ENCODE data around the gene CORO7.

CORO7 gene

DNA sequence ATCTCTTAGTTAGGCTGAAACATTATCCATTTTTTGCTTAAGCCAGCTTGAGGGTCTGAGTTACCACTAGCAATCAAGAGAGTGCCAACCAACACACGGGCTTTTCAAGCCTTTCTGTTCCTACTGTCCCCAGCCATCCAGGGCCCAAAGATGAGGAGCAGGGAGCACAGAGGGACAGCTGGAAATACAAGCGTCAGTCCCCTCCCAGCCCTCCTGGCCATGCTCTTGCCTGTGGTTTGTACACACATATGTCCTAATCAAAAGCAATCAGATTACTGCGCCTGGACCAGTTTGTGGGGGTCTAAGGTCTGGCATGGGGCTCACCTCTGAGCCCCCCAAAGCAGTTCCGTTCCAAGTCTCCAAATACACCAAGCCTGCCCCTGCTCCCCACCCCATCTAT lies 3.5 kb downstream of the CORO7 start:
- no peak for TF ChIP-seq ZNF274 (IDR thresholded peaks at IDR 0.05; ENCODE audit: low read depth, low read length)
- H3K4me3 ChIP-seq (ENCODE audit: low read length): no peak overlapping the region

DNA sequence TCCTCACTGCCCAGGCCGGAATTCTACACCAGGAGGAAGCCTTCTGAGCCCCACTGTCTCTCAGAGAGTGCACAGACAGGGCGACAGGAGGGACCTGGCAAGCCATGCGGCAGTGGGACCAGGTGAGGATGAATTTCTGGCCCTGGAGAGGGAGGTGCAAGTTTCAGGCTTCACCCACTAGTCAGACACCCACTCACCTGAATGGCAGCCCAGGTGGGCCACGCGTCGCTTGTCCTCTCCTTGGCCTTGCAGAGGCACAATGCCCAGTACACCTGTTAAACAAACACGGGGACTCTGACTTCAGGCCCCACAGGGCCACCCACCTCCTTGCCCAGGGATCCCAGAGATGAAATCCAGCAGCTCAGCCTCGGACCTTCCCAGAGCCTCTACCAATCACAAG lies 4.2 kb downstream of the CORO7 start:
- H3K4me3 ChIP-seq (ENCODE audit: low read length): no peak overlapping the region
- no peak for TF ChIP-seq ZNF274 (IDR thresholded peaks at IDR 0.05; ENCODE audit: low read depth, low read length)

DNA sequence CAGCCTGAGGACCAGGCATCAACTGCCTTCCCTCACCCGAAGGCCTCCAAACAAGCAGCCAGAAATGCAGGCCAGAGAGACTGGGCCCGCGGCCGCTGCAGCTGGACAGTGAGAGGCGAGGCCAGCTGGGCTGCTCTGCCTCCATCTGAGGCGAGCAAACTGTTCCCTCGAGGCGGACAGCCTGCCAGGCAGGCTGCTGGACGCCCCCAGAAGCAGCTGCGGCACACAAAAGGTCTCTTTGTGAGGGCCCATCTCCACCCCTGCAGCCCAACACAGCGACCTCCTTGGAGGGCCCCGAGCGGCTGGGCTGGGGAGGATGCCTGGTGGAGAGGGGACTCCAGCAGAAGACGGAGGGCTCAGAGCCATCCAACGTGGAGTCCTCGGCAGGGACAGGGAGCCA lies 4.7 kb downstream of the CORO7 start:
- no peak overlapping the region for H3K4me3 ChIP-seq (ENCODE audit: low read length)
- no peak for TF ChIP-seq ZNF274 (IDR thresholded peaks at IDR 0.05; ENCODE audit: low read depth, low read length)

DNA sequence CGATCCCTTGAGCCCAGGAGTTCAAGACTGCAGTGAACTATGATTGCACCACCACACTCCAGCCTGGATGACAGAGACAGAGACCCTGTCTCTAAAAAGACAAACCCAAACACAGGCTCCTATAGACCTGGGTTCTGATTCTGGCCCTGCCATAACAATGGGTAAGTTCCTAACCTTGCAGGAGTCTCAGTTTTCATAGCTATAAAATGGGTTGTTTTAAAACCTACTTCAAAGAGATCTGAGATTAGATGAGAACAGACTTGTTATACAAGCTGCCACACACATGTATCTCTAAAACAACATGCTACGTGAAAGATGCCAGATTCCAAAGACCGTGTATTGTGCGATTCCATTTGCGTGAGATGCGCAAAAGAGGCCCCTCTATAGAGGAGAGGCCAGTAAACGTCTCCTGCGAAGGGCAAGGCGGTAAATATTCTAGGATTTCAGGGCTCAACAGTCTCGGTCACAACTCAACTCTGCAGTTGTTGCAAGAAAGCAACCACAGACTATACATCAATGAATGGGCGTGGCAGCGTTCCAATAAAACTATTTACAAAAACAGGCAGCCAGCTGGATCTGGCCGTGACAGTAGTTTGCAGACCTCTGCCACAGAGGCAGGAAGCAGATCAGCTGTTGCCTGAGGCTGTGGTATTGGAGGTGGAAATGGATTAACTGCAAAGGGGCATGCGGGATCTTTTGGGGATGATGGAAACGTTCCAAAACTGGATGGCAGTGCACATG lies 5.9 kb downstream of the CORO7 start:
- H3K4me3 ChIP-seq (ENCODE audit: low read length): no peak overlapping the region
- no peak for TF ChIP-seq ZNF274 (IDR thresholded peaks at IDR 0.05; ENCODE audit: low read depth, low read length)

DNA sequence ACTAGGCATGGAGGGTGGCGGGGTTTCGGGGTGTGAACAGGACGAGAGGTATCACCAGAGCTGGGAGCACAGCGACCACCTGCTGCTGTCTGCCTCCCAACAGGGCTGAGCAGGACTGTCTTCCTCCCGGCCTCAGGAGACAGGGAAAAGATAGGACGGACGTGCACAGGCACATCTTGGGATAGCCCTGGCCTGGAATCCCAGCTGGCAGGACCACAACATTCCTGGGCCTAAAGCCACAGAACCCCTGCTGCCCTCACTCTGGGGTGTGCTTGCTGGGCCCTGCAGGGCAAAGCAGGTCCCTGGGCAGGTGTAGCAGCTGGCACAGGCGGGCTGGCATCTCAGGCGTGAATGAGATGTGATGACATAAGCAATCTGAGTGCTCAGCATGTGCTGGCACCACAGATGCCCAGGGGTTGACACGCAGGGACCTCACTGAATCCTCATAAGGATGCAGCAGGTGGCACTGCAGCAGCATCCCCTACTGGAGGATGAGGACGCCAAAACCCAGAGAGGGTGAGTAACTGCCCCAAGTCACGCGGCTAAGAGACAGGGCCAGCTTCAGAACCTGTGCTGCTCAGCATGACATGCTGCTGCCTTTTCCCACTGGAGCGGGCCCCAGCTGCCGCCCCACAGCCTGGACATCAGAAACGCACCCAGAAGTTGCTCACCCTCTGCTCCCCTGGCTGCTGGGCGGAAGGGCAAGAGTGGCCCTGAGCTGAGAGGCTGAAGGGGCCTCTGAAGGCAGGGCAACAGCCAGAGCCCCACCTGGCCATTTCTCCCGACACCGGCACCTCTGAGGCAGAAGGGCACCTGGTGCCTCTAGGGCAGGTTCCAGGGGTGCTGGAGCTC lies 7.1 kb downstream of the CORO7 start:
- no peak overlapping the region for H3K4me3 ChIP-seq (ENCODE audit: low read length)
- TF ChIP-seq ZNF274 (IDR thresholded peaks at IDR 0.05; ENCODE audit: low read depth, low read length): no peak

DNA sequence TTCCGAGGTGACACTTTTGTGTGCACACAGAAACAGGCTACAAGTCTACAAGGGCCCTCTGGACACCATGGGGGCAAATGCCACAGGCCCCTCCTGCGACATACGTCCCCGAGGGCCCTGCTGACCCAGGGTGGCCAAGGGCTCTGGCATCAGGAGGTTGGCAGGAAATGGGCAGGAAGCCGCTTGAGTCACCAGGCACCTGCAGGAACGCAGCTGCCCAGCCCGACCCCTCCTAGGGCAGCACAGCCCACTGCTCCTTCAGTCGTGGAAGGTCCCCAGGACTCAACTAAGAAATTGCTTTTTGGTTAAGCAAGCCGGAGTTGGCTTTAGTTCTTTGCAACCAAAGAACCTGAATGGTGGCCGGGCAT lies 8.1 kb downstream of the CORO7 start:
- H3K4me3 ChIP-seq (ENCODE audit: low read length): no peak overlapping the region
- no peak for TF ChIP-seq ZNF274 (IDR thresholded peaks at IDR 0.05; ENCODE audit: low read depth, low read length)

DNA sequence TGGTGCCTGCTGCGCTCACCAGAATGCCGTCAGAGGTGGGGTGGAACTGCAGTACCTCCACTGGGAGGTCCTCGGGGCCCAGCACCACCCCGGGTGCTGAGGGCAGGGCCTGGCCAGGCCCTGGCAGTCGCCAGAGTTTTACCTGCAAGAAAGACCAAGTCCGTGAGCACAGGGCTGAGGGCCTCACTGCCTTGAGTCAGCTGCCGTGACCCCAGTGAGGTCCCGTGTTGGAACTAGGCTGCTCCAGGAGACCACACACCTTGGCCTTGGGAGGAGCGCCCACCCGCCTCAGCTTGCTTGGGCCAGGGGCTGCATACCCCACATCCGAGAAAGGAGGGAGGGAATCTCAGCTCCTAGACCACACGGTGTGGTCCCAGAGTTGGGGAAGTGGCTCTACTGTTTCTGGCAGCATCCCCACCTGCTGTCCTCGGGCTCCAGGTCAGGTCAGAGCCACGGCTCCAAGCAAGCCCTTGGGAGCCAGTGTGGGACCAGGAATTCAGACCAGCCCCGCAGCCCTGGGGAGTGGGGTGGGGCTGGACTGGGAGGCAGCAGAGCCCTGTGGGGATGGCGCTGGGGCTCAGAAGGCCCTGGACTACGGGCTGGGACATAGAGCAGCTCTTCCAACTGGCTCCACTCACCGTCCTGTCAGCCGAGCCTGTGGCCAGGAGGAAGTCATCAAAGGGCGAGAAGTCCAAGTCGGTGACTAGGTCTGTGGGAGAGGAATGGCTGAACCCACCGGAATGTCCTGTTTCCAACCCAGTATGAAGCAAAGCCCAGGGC lies 8.7 kb downstream of the CORO7 start:
- H3K4me3 ChIP-seq (ENCODE audit: low read length): no peak overlapping the region
- TF ChIP-seq ZNF274 (IDR thresholded peaks at IDR 0.05; ENCODE audit: low read depth, low read length): no peak

DNA sequence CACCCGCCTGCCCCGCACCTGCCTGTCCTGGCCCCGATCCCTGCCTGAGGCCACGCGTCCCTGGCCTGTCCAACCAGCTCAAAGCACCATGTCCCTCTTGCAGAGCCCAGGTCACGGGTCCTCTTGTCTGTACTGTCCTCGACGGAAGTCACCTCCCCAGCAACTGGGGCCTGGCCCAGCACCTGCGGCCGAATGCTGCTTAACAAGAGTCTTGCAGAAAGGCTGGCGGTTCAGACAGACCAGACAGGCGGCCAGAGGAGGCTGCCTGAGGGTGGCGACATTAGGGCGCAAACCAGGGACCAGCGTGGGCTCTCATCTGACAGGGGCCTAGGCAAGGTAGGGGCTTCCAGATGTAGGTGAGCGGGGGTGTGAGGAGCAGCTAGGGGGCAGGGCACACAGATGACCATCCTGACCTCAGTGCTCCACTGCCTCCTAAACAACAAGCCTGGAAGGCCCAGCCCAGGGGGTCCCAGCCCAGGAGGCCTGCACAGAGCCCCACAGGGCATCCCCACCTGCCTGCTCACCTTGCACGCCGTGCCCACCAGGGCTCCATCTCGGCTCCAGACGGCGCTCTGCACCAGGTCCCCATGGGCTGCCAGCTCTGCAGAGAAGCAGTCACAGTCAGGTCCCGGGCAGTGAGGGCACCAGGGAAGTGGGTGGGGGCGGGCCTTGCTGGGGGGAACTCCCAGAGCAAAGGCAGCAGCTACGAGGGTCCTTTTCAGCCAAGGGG lies 11.3 kb downstream of the CORO7 start:
- H3K4me3 ChIP-seq (ENCODE audit: low read length): no peak overlapping the region
- TF ChIP-seq ZNF274 (IDR thresholded peaks at IDR 0.05; ENCODE audit: low read depth, low read length): no peak

DNA sequence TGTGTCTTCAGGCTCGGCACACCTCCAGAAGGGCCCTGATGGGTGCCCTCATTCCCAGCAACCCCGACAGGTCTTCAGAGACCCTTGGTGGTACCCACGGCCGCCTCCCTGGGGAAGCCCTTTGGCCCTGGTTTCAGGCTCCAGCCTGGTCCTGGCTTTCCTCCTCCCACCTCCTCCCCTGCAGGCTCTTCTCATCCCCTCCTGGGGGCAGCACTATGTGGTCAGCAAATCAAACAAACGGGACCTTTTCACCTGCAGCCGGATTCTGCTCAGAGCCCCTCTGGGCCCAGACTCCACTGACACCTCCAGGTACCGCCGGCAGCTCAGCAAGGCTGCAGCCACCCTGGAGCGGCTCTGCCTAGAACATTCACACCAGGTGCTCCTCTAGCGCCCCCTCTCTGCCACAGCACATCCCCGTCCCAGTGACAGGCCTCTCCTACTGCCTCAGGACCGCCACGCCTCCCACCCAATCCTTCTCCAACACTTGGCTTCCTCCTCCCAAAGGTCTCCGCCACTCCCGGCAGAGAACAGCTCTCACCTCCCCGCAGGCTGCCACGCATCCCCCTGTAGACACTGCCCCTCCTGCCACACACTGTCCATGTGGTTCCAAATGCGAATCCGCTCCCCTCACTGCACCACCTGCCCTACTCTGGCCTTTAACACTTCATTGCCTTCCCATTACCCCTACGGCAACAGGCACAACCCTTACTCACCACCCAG lies 12.0 kb downstream of the CORO7 start:
- no peak overlapping the region for H3K4me3 ChIP-seq (ENCODE audit: low read length)
- no peak for TF ChIP-seq ZNF274 (IDR thresholded peaks at IDR 0.05; ENCODE audit: low read depth, low read length)

DNA sequence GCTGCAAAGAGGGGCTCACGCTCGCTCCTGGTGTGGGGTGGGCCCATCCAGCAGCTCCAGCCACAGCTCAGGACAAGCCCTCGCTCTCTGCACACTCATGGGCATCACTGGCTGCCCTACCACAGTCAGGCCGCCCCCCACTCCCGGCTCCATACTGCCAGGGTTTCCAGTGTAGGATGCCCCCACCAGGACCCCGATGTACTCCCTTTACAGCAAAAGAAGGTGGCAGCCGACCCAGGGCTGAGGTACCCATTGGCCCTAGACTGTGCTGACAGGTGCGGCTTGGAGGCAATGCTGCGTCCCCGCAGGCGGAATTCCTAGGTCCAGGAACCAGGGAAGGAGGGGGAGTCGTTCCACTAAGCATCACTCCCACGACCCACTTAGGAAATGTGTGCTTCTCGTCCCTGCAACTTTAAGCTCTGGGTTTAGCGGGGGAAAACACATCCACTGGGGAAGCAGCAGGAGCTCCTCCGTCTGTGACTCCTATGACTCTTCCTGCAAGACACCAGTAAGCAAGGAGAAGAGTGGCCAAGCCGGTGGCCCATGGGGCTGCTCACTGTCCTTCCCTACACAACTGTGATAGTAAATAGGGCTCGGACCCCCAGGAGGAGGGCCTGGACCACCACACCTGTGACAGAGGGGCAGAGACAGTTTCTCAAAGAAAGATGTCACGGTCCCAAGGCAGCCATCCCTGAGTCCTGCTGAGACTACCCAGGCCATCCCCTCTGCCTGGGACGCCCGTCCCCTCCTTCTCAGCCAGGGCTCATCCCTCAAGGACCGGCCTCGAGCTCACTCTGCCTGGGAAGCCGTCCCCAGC lies 13.1 kb downstream of the CORO7 start:
- TF ChIP-seq ZNF274 (IDR thresholded peaks at IDR 0.05; ENCODE audit: low read depth, low read length): no peak
- H3K4me3 ChIP-seq (ENCODE audit: low read length): no peak overlapping the region

DNA sequence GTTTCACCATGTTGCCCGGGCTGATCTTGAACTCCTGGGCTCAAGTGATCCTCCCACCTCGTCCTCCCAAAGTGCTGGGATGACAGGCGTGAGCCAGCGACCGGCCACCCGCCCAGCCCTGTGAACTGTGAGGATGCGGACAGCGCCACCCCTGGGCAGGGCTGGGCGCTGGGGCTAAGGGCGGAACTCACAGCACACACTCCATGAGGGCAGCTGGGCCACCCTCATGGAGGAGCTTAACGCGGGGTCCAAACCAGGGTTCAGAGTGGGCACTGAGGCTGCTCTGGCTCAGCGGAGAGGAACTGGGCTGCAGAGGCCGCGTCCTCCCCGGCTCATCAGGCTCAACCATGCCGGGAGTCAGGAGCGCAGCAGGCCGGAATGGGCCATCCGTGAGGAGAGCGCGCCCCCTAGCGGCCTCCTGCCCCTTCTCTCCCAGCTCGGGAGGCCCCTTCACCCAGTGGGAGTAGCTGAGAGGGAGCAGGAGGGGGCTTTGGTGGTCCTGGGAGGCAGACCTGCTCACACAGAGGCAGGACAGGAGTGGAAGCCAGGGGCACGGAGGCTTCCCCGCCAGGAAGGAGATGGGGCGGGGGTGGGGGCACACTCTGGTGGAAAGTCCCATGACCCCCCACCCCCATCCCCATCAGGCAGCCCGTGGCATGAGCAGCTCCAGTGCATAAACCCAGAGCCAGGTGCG lies 13.8 kb downstream of the CORO7 start:
- H3K4me3 ChIP-seq (ENCODE audit: low read length): no peak overlapping the region
- no peak for TF ChIP-seq ZNF274 (IDR thresholded peaks at IDR 0.05; ENCODE audit: low read depth, low read length)

DNA sequence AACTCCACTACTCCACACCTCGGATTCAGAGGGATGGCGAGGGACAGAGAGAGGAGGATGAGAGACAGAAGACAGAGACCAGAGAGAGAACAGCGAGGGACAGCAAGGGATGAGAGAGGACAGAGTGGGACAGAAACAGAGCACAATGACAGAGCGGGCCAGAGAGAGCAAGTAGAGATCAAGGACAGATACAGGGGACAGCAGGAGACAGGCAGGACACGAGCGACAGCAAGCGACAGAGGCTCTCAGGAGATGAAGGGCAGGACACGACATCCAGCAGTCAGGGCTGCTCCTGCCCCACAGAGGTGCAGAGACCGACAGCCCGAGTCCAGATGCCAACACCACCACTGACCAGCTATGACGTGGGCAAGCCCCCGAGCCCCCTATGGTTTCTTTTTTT lies 14.9 kb downstream of the CORO7 start:
- no peak overlapping the region for H3K4me3 ChIP-seq (ENCODE audit: low read length)
- TF ChIP-seq ZNF274 (IDR thresholded peaks at IDR 0.05; ENCODE audit: low read depth, low read length): no peak
